SK-N-SH treated with all-trans-retinoic acid at 6 μM for 48 hours (cell line): Measurements from ENCODE around the gene SSX2IP.

Experiments used
- ARNTL ChIP-seq: fragments of 450-650 bp; formaldehyde crosslinking; IDR thresholded peaks from 2 replicates; pipeline ENCODE4 v1.5.0; 2020; ENCODE audit warnings: low read depth, mild to moderate bottlenecking, moderate library complexity, borderline replicate concordance
- GLIS3 ChIP-seq: fragments of 250-450 bp; sonication (Bioruptor Pico); IDR thresholded peaks from 2 replicates; pipeline ENCODE4 v1.5.0; 2020; ENCODE audit warnings: mild to moderate bottlenecking, moderate library complexity
- ISL1 ChIP-seq: fragments of 250-450 bp; sonication (Bioruptor Pico); IDR thresholded peaks from 2 replicates; pipeline ENCODE4 v2.1.2; 2022; ENCODE audit warnings: mild to moderate bottlenecking, moderate library complexity
- PATZ1 ChIP-seq: fragments of 250-450 bp; sonication (Bioruptor Pico); IDR thresholded peaks from 2 replicates; pipeline ENCODE4 v1.8.0; 2020; ENCODE audit warnings: mild to moderate bottlenecking, moderate library complexity, borderline replicate concordance
- TOX ChIP-seq: fragments of 250-450 bp; sonication (Bioruptor Pico); IDR thresholded peaks from 2 replicates; pipeline ENCODE4 v1.8.0; 2021; ENCODE audit warnings: mild to moderate bottlenecking, moderate library complexity, borderline replicate concordance
- ZFP30 ChIP-seq: fragments of 450-650 bp; formaldehyde crosslinking; IDR thresholded peaks from 2 replicates; pipeline ENCODE4 v1.5.0; 2022; ENCODE audit warnings: mild to moderate bottlenecking, moderate library complexity
- ZNF70 ChIP-seq: fragments of 450-650 bp; formaldehyde crosslinking; IDR thresholded peaks from 2 replicates; pipeline ENCODE4 v1.5.0; 2020; ENCODE audit warnings: mild to moderate bottlenecking, moderate library complexity
- TF ChIP-seq, protein P1 (sequence below): fragments of 250-450 bp; sonication (Bioruptor Pico); IDR thresholded peaks from 2 replicates; pipeline ENCODE4 v1.5.1; 2020; ENCODE audit warnings: low read depth, mild to moderate bottlenecking, moderate library complexity
- TF ChIP-seq, protein P2 (sequence below): fragments of 250-450 bp; sonication (Bioruptor Pico); IDR thresholded peaks from 2 replicates; pipeline ENCODE4 v1.5.1; 2021; ENCODE audit warnings: mild to moderate bottlenecking, moderate library complexity

- TF ChIP-seq, protein P1, sequence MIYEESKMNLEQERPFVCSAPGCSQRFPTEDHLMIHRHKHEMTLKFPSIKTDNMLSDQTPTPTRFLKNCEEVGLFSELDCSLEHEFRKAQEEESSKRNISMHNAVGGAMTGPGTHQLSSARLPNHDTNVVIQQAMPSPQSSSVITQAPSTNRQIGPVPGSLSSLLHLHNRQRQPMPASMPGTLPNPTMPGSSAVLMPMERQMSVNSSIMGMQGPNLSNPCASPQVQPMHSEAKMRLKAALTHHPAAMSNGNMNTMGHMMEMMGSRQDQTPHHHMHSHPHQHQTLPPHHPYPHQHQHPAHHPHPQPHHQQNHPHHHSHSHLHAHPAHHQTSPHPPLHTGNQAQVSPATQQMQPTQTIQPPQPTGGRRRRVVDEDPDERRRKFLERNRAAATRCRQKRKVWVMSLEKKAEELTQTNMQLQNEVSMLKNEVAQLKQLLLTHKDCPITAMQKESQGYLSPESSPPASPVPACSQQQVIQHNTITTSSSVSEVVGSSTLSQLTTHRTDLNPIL (CRISPR knock-in tag), result no peak
- no peak for TF ChIP-seq ISL1 (CRISPR knock-in tag)
- TF ChIP-seq, protein P2, sequence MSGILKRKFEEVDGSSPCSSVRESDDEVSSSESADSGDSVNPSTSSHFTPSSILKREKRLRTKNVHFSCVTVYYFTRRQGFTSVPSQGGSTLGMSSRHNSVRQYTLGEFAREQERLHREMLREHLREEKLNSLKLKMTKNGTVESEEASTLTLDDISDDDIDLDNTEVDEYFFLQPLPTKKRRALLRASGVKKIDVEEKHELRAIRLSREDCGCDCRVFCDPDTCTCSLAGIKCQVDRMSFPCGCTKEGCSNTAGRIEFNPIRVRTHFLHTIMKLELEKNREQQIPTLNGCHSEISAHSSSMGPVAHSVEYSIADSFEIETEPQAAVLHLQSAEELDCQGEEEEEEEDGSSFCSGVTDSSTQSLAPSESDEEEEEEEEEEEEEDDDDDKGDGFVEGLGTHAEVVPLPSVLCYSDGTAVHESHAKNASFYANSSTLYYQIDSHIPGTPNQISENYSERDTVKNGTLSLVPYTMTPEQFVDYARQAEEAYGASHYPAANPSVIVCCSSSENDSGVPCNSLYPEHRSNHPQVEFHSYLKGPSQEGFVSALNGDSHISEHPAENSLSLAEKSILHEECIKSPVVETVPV (CRISPR knock-in tag), result no peak
- no peak for TF ChIP-seq PATZ1 (CRISPR knock-in tag)
- no peak for TF ChIP-seq ZFP30 (CRISPR knock-in tag)
- no peak for TF ChIP-seq TOX (CRISPR knock-in tag)
- TF ChIP-seq ZNF70 (CRISPR knock-in tag), result no peak
- TF ChIP-seq ARNTL (CRISPR knock-in tag), result no peak
- no peak for TF ChIP-seq GLIS3
Measured at GRCh38 chr1:84700070-84700469, 9.8 kb upstream of the SSX2IP start.
